HEK293 (cell line): ENCODE data around the gene IGF2BP1.
A peak's percentile ranks its signal among the peaks of the same experiment; 100 is the strongest.

Experiments
- CTCF ChIA-PET: fragments of 350-600 bp; formaldehyde crosslinking; extraction: SDS; loops from one replicate; lab custom pipeline; 2021; ENCODE audit warnings: antibody characterized with exemption; lab: Yijun Ruan, JAX
- POLR2A ChIA-PET: fragments of 300-600 bp; formaldehyde crosslinking; extraction: SDS; loops from one replicate; lab custom pipeline; 2020; ENCODE audit warnings: antibody characterized with exemption, inconsistent platforms; lab: Yijun Ruan, JAX
- H3K27ac ChIP-seq: fragments of 200-500 bp; sonication (Bioruptor generic); 2 replicates; pipeline ENCODE4 v1.5.1; 2014; ENCODE audit warnings: low read depth, low read length, control low read depth, inconsistent platforms; ENCODE audit errors: extremely low read depth
- H3K36me3 ChIP-seq, 2 experiments: fragments of 200-500 bp in 1 of 2; sonication (Bioruptor generic) in 1 of 2; 1 replicate in 1 of 2; 2 replicates in 1 of 2; pipeline ENCODE4 v1.5.1; 2014 to 2017; ENCODE audit warnings: inconsistent platforms in 2 of 2, low read length in 2 of 2; ENCODE audit not compliant: control insufficient read depth in 2 of 2, insufficient read depth in 1 of 2
- H3K4me1 ChIP-seq: fragments of 200-500 bp; sonication (Bioruptor generic); 2 replicates; pipeline ENCODE4 v1.5.1; 2014; ENCODE audit warnings: mild to moderate bottlenecking, low read length, inconsistent platforms; ENCODE audit not compliant: control insufficient read depth, insufficient read depth
- H3K4me3 ChIP-seq: 2 replicates; pipeline ENCODE4 v1.5.1; 2011; ENCODE audit warnings: low read depth, mild to moderate bottlenecking, control low read depth, low read length, moderate library complexity
- H3K9me3 ChIP-seq: fragments of 200-500 bp; sonication (Bioruptor generic); 2 replicates; pipeline ENCODE4 v1.5.1; 2014; ENCODE audit warnings: low read depth, low read length, inconsistent platforms; ENCODE audit not compliant: control insufficient read depth, insufficient read depth
- AEBP2 ChIP-seq: fragments of 450-650 bp; formaldehyde crosslinking; IDR thresholded peaks from 2 replicates; pipeline ENCODE4 v1.5.1; 2016; ENCODE audit warnings: missing biosample characterization, missing genetic modification characterization, borderline replicate concordance
- ATF2 ChIP-seq: fragments of 450-650 bp; formaldehyde crosslinking; IDR thresholded peaks from 2 replicates; pipeline ENCODE4 v1.5.1; 2016; ENCODE audit warnings: missing biosample characterization, missing genetic modification characterization, low read depth
- EGR2 ChIP-seq: fragments of 450-650 bp; formaldehyde crosslinking; IDR thresholded peaks from 2 replicates; pipeline ENCODE4 v1.5.1; 2016; ENCODE audit warnings: low read depth, missing biosample characterization, missing genetic modification characterization
- HOXC10 ChIP-seq: sonication (generic); formaldehyde crosslinking; IDR thresholded peaks from 2 replicates; pipeline ENCODE4 v1.8.1; 2023; ENCODE audit warnings: mild to moderate bottlenecking, missing genetic modification reagents
- IKZF3 ChIP-seq: fragments of 450-650 bp; IDR thresholded peaks from 2 replicates; pipeline ENCODE4 v1.5.0; 2018; ENCODE audit warnings: missing biosample characterization, mild to moderate bottlenecking, missing genetic modification characterization, moderate library complexity
- KLF1 ChIP-seq: fragments of 450-650 bp; formaldehyde crosslinking; IDR thresholded peaks from 2 replicates; pipeline ENCODE4 v1.5.1; 2016; ENCODE audit warnings: missing biosample characterization, missing genetic modification characterization
- KLF10 ChIP-seq: fragments of 450-650 bp; IDR thresholded peaks from 2 replicates; pipeline ENCODE4 v1.5.1; 2018; ENCODE audit warnings: missing biosample characterization, mild to moderate bottlenecking, missing genetic modification characterization
- MZF1 ChIP-seq: fragments of 450-650 bp; formaldehyde crosslinking; IDR thresholded peaks from 2 replicates; pipeline ENCODE4 v1.5.1; 2017; ENCODE audit warnings: missing biosample characterization, missing genetic modification characterization, borderline replicate concordance
- PRDM6 ChIP-seq: fragments of 450-650 bp; formaldehyde crosslinking; IDR thresholded peaks from 2 replicates; pipeline ENCODE4 v1.5.1; 2017; ENCODE audit warnings: missing biosample characterization, missing genetic modification characterization
- TSHZ1 ChIP-seq: fragments of 450-650 bp; formaldehyde crosslinking; IDR thresholded peaks from 2 replicates; pipeline ENCODE4 v1.5.1; 2016; ENCODE audit warnings: missing biosample characterization, missing genetic modification characterization, borderline replicate concordance
- ZBTB8A ChIP-seq: fragments of 450-650 bp; formaldehyde crosslinking; IDR thresholded peaks from 2 replicates; pipeline ENCODE4 v1.5.1; 2016; ENCODE audit warnings: missing biosample characterization, missing genetic modification characterization
- ZFP41 ChIP-seq: fragments of 450-650 bp; formaldehyde crosslinking; IDR thresholded peaks from 2 replicates; pipeline ENCODE4 v1.5.1; 2016; ENCODE audit warnings: missing biosample characterization, missing genetic modification characterization, borderline replicate concordance
- ZIC2 ChIP-seq: fragments of 450-650 bp; formaldehyde crosslinking; IDR thresholded peaks from 2 replicates; pipeline ENCODE4 v1.5.1; 2016; ENCODE audit warnings: missing biosample characterization, missing genetic modification characterization
- ZNF10 ChIP-seq: fragments of 450-650 bp; formaldehyde crosslinking; IDR thresholded peaks from 2 replicates; pipeline ENCODE4 v1.5.1; 2017; ENCODE audit warnings: missing biosample characterization, missing genetic modification characterization
- ZNF112 ChIP-seq: fragments of 450-650 bp; formaldehyde crosslinking; IDR thresholded peaks from 2 replicates; pipeline ENCODE4 v1.5.0; 2017; ENCODE audit warnings: missing biosample characterization, missing genetic modification characterization
- ZNF138 ChIP-seq: fragments of 450-650 bp; formaldehyde crosslinking; IDR thresholded peaks from 2 replicates; pipeline ENCODE4 v1.5.1; 2016; ENCODE audit warnings: missing biosample characterization, missing genetic modification characterization, borderline replicate concordance
- ZNF433 ChIP-seq: fragments of 450-650 bp; formaldehyde crosslinking; IDR thresholded peaks from 2 replicates; pipeline ENCODE4 v1.5.1; 2016; ENCODE audit warnings: missing biosample characterization, missing genetic modification characterization, low read depth
- ZNF544 ChIP-seq: fragments of 450-650 bp; formaldehyde crosslinking; IDR thresholded peaks from 2 replicates; pipeline ENCODE4 v1.5.0; 2017; ENCODE audit warnings: missing biosample characterization, missing genetic modification characterization
- ZNF558 ChIP-seq: fragments of 450-650 bp; formaldehyde crosslinking; IDR thresholded peaks from 2 replicates; pipeline ENCODE4 v1.5.1; 2016; ENCODE audit warnings: missing biosample characterization, missing genetic modification characterization
- ZNF623 ChIP-seq: fragments of 450-650 bp; formaldehyde crosslinking; IDR thresholded peaks from 2 replicates; pipeline ENCODE4 v1.5.1; 2016; ENCODE audit warnings: missing biosample characterization, missing genetic modification characterization
- ZNF629 ChIP-seq: fragments of 450-650 bp; formaldehyde crosslinking; IDR thresholded peaks from 2 replicates; pipeline ENCODE4 v1.5.1; 2017; ENCODE audit warnings: missing biosample characterization, missing genetic modification characterization
- ZNF692 ChIP-seq: fragments of 450-650 bp; formaldehyde crosslinking; IDR thresholded peaks from 2 replicates; pipeline ENCODE4 v1.5.1; 2016; ENCODE audit warnings: missing biosample characterization, missing genetic modification characterization

The IGF2BP1 gene

GRCh38 chr17:49012769-49013255, 15.6 kb downstream of the IGF2BP1 start:
- POLR2A ChIA-PET: interaction anchor here (0.7 kb wide), 1 partner anchor 17 kb away, joined by 3 read pairs; no protein-coding TSS in a partner anchor
- Histone ChIP-seq H3K4me1 (peaks cover 25% of the 10 kb centered on the region), H3K27ac (no peak overlapping the region), H3K36me3 (peaks cover 21 to 31% of the 10 kb centered on the region in 2 experiments), H3K4me3 (no peak overlapping the region), H3K9me3 (no peaks in the 10 kb centered on the region)
- TF ChIP-seq ZBTB8A (tag by site-specific recombination) (0 out of 2 replicates have a peak, but pooled peaks have one; percentile 17), ZNF138 (no peak)
- CTCF ChIA-PET: interaction anchor here (2.4 kb wide), 1 partner anchor 20 kb away, joined by 14 read pairs; no protein-coding TSS in a partner anchor

GRCh38 chr17:49013311-49014213, 16.4 kb downstream of the IGF2BP1 start:
- POLR2A ChIA-PET: interaction anchor here (0.8 to 1.1 kb wide), 2 partner anchors 13 to 42 kb away, joined by 3 to 6 read pairs; no protein-coding TSS in a partner anchor
- Histone ChIP-seq H3K36me3 (peaks cover 22 to 31% of the 10 kb centered on the region in 2 experiments), H3K4me3 (no peak overlapping the region), H3K9me3 (no peaks in the 10 kb centered on the region), H3K27ac (no peak overlapping the region), H3K4me1 (peaks cover 25% of the 10 kb centered on the region)
- CTCF ChIA-PET: interaction anchor here (0.7 to 4.6 kb wide), 2 partner anchors 18 to 27 kb away, joined by 3 to 25 read pairs; no protein-coding TSS in a partner anchor
- TF ChIP-seq HOXC10 (CRISPR knock-in tag) (no peak), PRDM6 (tag by site-specific recombination) (no peak), ZNF10 (tag by site-specific recombination) (no peak), MZF1 (no peak), IKZF3 (tag by site-specific recombination) (0 out of 2 replicates have a peak, but pooled peaks have one; percentile 32), ZFP41 (no peak), ZNF433 (tag by site-specific recombination) (no peak), ZNF629 (tag by site-specific recombination) (no peak), KLF10 (tag by site-specific recombination) (no peak), TSHZ1 (tag by site-specific recombination) (no peak), ZNF112 (tag by site-specific recombination) (no peak), KLF1 (tag by site-specific recombination) (0 out of 2 replicates have a peak, but pooled peaks have one; percentile 21), ZNF544 (tag by site-specific recombination) (no peak), ZNF558 (tag by site-specific recombination) (no peak), AEBP2 (no peak), ATF2 (tag by site-specific recombination) (no peak), ZNF692 (tag by site-specific recombination) (no peak), ZNF623 (no peak), ZIC2 (peak; percentile 40), EGR2 (peak; percentile 26; the same call in 1 of the 2 replicates)
